ENCODE measurements around the gene INHBE. TPM values are rescaled to one million over a fixed set of nuclear protein-coding genes. Genes with fewer than 3 reads are reported as not detected.

INHBE gene
- total and polyA plus RNA-seq, 2 experiments from 2014 or later, result 5.6 to 29.0 TPM

GRCh38 chr12:57429473-57430111 lies 25.5 kb upstream of the INHBE start (continued):
- no peak for TF ChIP-seq CTCF (conservative IDR thresholded peaks at IDR 0.05; ENCODE audit: low read depth in 2 of 2)
- no peak for TF ChIP-seq STAT1 (IDR thresholded peaks at IDR 0.05; ENCODE audit: unreplicated experiment)
- no peak for TF ChIP-seq EZH2 (IDR thresholded peaks at IDR 0.05; ENCODE audit: low read depth, unreplicated experiment)

- Mint-ChIP-seq H3K4me3 (peak overlapping the region; percentile 93), H3K27ac (peak overlapping the region; percentile 97), H3K27me3 (ENCODE audit: insufficient read depth, low read depth, poor library complexity) (peaks cover 8% of the 10 kb centered on the region), H3K9me3 (no peaks in the 10 kb centered on the region), H3K36me3 (ENCODE audit: low read depth) (no peaks in the 10 kb centered on the region; the same call in 2 of the 3 replicates), H3K4me1 (peaks cover 26% of the 10 kb centered on the region)
- peak overlapping the region; percentile 76; the same call in 1 of the 2 replicates for H2AFZ ChIP-seq
- no peaks in the 10 kb centered on the region for H3K27me3 ChIP-seq (ENCODE audit: insufficient read depth)
- H4K20me1 ChIP-seq (replicated peaks; ENCODE audit: insufficient read depth), result no peaks in the 10 kb centered on the region
- H3K36me3 ChIP-seq (ENCODE audit: insufficient read depth), result no peaks in the 10 kb centered on the region
- peak overlapping the region; percentile 93 for H3K27ac ChIP-seq (ENCODE audit: low read depth)
- H3K4me3 ChIP-seq, result peak overlapping the region; percentile 64
- H3K4me1 ChIP-seq (ENCODE audit: insufficient read depth), result peaks cover 15% of the 10 kb centered on the region; the same call in 1 of the 2 replicates
- peak overlapping the region; percentile 91 for H3K4me2 ChIP-seq
- TF ChIP-seq ZNF462 (CRISPR knock-in tag; IDR thresholded peaks at IDR 0.05) (no peak), CTCF (conservative IDR thresholded peaks at IDR 0.05; ENCODE audit: low read depth in 2 of 2) (peak in 1 of 2 experiments; percentile 7; a peak in 1 of 4 replicates)
- peaks cover 34% of the 10 kb centered on the region for H3K79me2 ChIP-seq (replicated peaks; ENCODE audit: insufficient read depth)
- no peaks in the 10 kb centered on the region for H3K9me2 ChIP-seq (ENCODE audit: insufficient read depth)
- ATAC-seq, result peak; percentile 63
- peaks cover 14% of the 10 kb centered on the region for H3F3A ChIP-seq (replicated peaks; ENCODE audit: low read depth)
- DNase-seq (ENCODE audit: low spot score), result peak; percentile 76
Observed at GRCh38 chr12:57430112-57430930, 24.8 kb upstream of the INHBE start.
